Measurements from ENCODE around the gene DYRK1A.

- TF ChIP-seq CTCF (IDR thresholded peaks at IDR 0.05; ENCODE audit: low read depth, low read length) = no peak
- TF ChIP-seq MAX (IDR thresholded peaks at IDR 0.05; ENCODE audit: low read depth, low read length) = no peak
- no peak for TF ChIP-seq POLR2A (IDR thresholded peaks at IDR 0.05; ENCODE audit: extremely low read depth, insufficient read length)
- TF ChIP-seq MYC (IDR thresholded peaks at IDR 0.05; ENCODE audit: low read depth, low read length) = no peak
Measured at GRCh38 chr21:37557261-37557950, 190.8 kb downstream of the DYRK1A start.

Measured in NB4 (cell line).